HCT116 (cell line): ENCODE measurements around the gene PLA2G4B. TPM values are rescaled to one million over a fixed set of nuclear protein-coding genes. Genes with fewer than 3 reads are reported as not detected.
A peak's percentile ranks its signal among the peaks of the same experiment; 100 is the strongest.

Experiments
- ATAC-seq: fragments of 200-7000 bp; cut with Tn5 transposase; 2 replicates; pipeline ENCODE4 v1.9.1; 2020; ENCODE audit warnings: mild to moderate bottlenecking, moderate library complexity
- BruUV-seq: library from RNA; stranded (reverse); fragments of 400-500 nt; replicated peaks from 2 replicates; lab custom pipeline; 2021; lab: Mats Ljungman, UMichigan
- CTCF ChIA-PET: fragments of 300-600 bp; sonication (Branson Sonifier 250); formaldehyde crosslinking; loops from one replicate; lab custom pipeline; 2021; ENCODE audit warnings: antibody characterized with exemption; lab: Charles Lee
- POLR2A ChIA-PET: fragments of 300-600, 350-600 bp; sonication (Branson Sonifier 250); formaldehyde crosslinking; loops from one replicate; lab custom pipeline; 2021; ENCODE audit warnings: antibody characterized with exemption; lab: Charles Lee
- RAD21 ChIA-PET, 2 experiments: fragments of 300-600 bp; sonication (Branson Sonifier 250); formaldehyde crosslinking; loops; one replicate each; lab custom pipeline; 2023; ENCODE audit warnings: low total read pairs in 2 of 2; ENCODE audit not compliant: uncharacterized antibody in 2 of 2, unreplicated experiment in 2 of 2, low non-redundant PET in 1 of 2; lab: Charles Lee
- DNase-seq: peaks from one replicate; pipeline ENCODE4 v3.0.0-alpha.2; 2010; ENCODE audit warnings: low read depth, low spot score
- H2AFZ ChIP-seq: fragments of 200-600 bp; shearing (Covaris generic), sonication (generic); 2 replicates; pipeline ENCODE4 v1.6.1; 2017; ENCODE audit warnings: low read depth, mixed run types, mixed read lengths, antibody characterized with exemption, low read length; ENCODE audit not compliant: poor library complexity, severe bottlenecking
- H3K27ac ChIP-seq: 2 replicates; pipeline ENCODE4 v1.5.1; 2012; ENCODE audit warnings: low read depth, low read length
- H3K27me3 ChIP-seq: fragments of 200-600 bp; sonication (generic); 2 replicates; pipeline ENCODE4 v1.6.1; 2016; ENCODE audit warnings: mixed run types, low read length, mixed read lengths; ENCODE audit not compliant: insufficient read depth
- H3K36me3 ChIP-seq, 2 experiments: fragments of 200-500 bp in 1 of 2; fragments of 200-600 bp in 1 of 2; sonication (Bioruptor generic) in 1 of 2; sonication (generic) in 1 of 2; 2 replicates each; pipeline versions ENCODE4 v1.5.1 to v1.6.1; 2014 to 2016; ENCODE audit warnings: low read length in 2 of 2, inconsistent platforms in 1 of 2, mixed read lengths in 1 of 2, mixed run types in 1 of 2; ENCODE audit not compliant: insufficient read depth in 2 of 2, control insufficient read depth in 1 of 2
- H3K4me1 ChIP-seq, 2 experiments: fragments of 200-600 bp in 1 of 2; sonication (generic) in 1 of 2; 2 replicates each; pipeline versions ENCODE4 v1.5.1 to v1.6.1; 2012 to 2017; ENCODE audit warnings: low read length in 2 of 2, inconsistent platforms in 1 of 2, mild to moderate bottlenecking in 1 of 2, mixed read lengths in 1 of 2, mixed run types in 1 of 2, moderate library complexity in 1 of 2; ENCODE audit not compliant: insufficient read depth in 2 of 2, control insufficient read depth in 1 of 2
- H3K4me2 ChIP-seq: fragments of 200-600 bp; sonication (generic); 2 replicates; pipeline ENCODE4 v1.6.1; 2017; ENCODE audit warnings: mixed run types, low read length, mixed read lengths
- H3K4me3 ChIP-seq, 2 experiments: fragments of 200-600 bp in 1 of 2; sonication (generic) in 1 of 2; replicated peaks in 1 of 2; 2 replicates each; pipeline ENCODE4 v1.5.1; 2011 to 2016; ENCODE audit warnings: low read length in 2 of 2, control low read depth in 1 of 2, low read depth in 1 of 2, mild to moderate bottlenecking in 1 of 2, mixed read lengths in 1 of 2, mixed run types in 1 of 2
- H3K79me2 ChIP-seq: fragments of 200-600 bp; sonication (generic); 2 replicates; pipeline ENCODE4 v1.6.1; 2017; ENCODE audit warnings: mild to moderate bottlenecking, mixed run types, low read length, moderate library complexity, mixed read lengths; ENCODE audit not compliant: insufficient read depth
- H3K9ac ChIP-seq: fragments of 200-600 bp; sonication (generic); 2 replicates; pipeline ENCODE4 v1.6.1; 2016; ENCODE audit warnings: low read length, mixed read lengths
- H3K9me2 ChIP-seq: fragments of 200-600 bp; sonication (generic), shearing (Covaris generic); 2 replicates; pipeline ENCODE4 v1.6.1; 2017; ENCODE audit warnings: mixed run types, mild to moderate bottlenecking, moderate library complexity; ENCODE audit not compliant: insufficient read depth
- H3K9me3 ChIP-seq, 2 experiments: fragments of 200-500 bp in 1 of 2; fragments of 200-600 bp in 1 of 2; sonication (Bioruptor generic) in 1 of 2; sonication (generic) in 1 of 2; 2 replicates each; pipeline ENCODE4 v1.6.1; 2014 to 2017; ENCODE audit warnings: low read length in 2 of 2, mixed read lengths in 2 of 2, inconsistent platforms in 1 of 2, low read depth in 1 of 2, mild to moderate bottlenecking in 1 of 2, mixed run types in 1 of 2, moderate library complexity in 1 of 2; ENCODE audit not compliant: control insufficient read depth in 1 of 2, insufficient read depth in 1 of 2
- H4K20me1 ChIP-seq: fragments of 200-600 bp; sonication (generic), shearing (Covaris generic); 2 replicates; pipeline ENCODE4 v1.6.1; 2017; ENCODE audit warnings: mixed run types, mild to moderate bottlenecking, moderate library complexity; ENCODE audit not compliant: insufficient read depth
- CBX3 ChIP-seq: IDR thresholded peaks from 2 replicates; pipeline ENCODE4 v1.6.1; 2012; ENCODE audit warnings: low read depth
- EGR1 ChIP-seq: IDR thresholded peaks from 2 replicates; pipeline ENCODE4 v1.6.1; 2012; ENCODE audit warnings: low read depth
- EZH2 ChIP-seq: fragments of 200-600 bp; sonication (generic); IDR thresholded peaks from 2 replicates; pipeline ENCODE4 v1.6.1; 2017; ENCODE audit warnings: antibody characterized with exemption, mixed run types
- MAX ChIP-seq: IDR thresholded peaks from 2 replicates; pipeline ENCODE4 v1.6.1; 2012
- POLR2A ChIP-seq: IDR thresholded peaks from 2 replicates; pipeline ENCODE4 v1.7.0; 2011; ENCODE audit warnings: borderline replicate concordance; ENCODE audit not compliant: insufficient read depth, insufficient read length; ENCODE audit errors: extremely low read depth
- POLR2AphosphoS5 ChIP-seq: IDR thresholded peaks from 2 replicates; pipeline ENCODE4 v1.6.1; 2011; ENCODE audit warnings: mild to moderate bottlenecking, low read depth, low read length, moderate library complexity
- REST ChIP-seq: IDR thresholded peaks from 2 replicates; pipeline ENCODE4 v1.6.1; 2012; ENCODE audit warnings: low read depth
- SIN3A ChIP-seq: IDR thresholded peaks from 2 replicates; pipeline ENCODE4 v1.6.1; 2012; ENCODE audit warnings: low read depth
- SP1 ChIP-seq: IDR thresholded peaks from 2 replicates; pipeline ENCODE4 v1.6.1; 2012; ENCODE audit warnings: low read depth
- SRF ChIP-seq: IDR thresholded peaks from 2 replicates; pipeline ENCODE4 v1.6.1; 2012; ENCODE audit warnings: low read depth
- YY1 ChIP-seq: IDR thresholded peaks from 2 replicates; pipeline ENCODE4 v1.6.1; 2011; ENCODE audit warnings: low read length, low read depth, moderate library complexity, mild to moderate bottlenecking; ENCODE audit not compliant: insufficient replicate concordance; ENCODE audit errors: extremely low read depth
- ZBTB33 ChIP-seq: IDR thresholded peaks from 2 replicates; pipeline ENCODE4 v1.6.1; 2011; ENCODE audit warnings: mild to moderate bottlenecking, low read length, moderate library complexity; ENCODE audit not compliant: insufficient replicate concordance; ENCODE audit errors: extremely low read depth
- ZNF274 ChIP-seq: fragments of 200-500 bp; sonication (Bioruptor generic); IDR thresholded peaks from 2 replicates; pipeline ENCODE4 v1.6.1; 2014; ENCODE audit warnings: mild to moderate bottlenecking, low read depth, low read length, inconsistent platforms
- intact Hi-C: fragments of 100-400 bp; cut with micrococcal nuclease; formaldehyde crosslinking; loops from 2 replicates; pipeline ENCODE4 v1.10.0; 2022
- total RNA-seq: library from RNA; stranded (reverse); gene quantifications from one replicate; pipeline ENCODE4 v1.2.1, GENCODE V29; 2021; ENCODE audit not compliant: unreplicated experiment

Gene PLA2G4B
- total RNA-seq, 1 experiment from 2014 or later = 4.7 TPM

- Histone ChIP-seq H3K9me3 (no peaks in the 10 kb centered on the region), H3K79me2 (no peaks in the 10 kb centered on the region), H3K9ac (no peak overlapping the region), H4K20me1 (no peaks in the 10 kb centered on the region), H3K27ac (no peak overlapping the region), H3K4me2 (no peak overlapping the region), H3K4me1 (no peaks in the 10 kb centered on the region), H3K27me3 (no peaks in the 10 kb centered on the region), H3K9me2 (no peaks in the 10 kb centered on the region), H2AFZ (no peak overlapping the region), H3K4me3 (no peak overlapping the region), H3K36me3 (peaks cover 0 to 3% of the 10 kb centered on the region in 2 experiments; a peak in 1 of 4 replicates)
- CTCF ChIA-PET = no interaction called here
- BruUV-seq = no TSS peak
- RAD21 ChIA-PET = no interaction called here
- POLR2A ChIA-PET = no interaction called here
- TF ChIP-seq EGR1 (no peak), CBX3 (no peak), SP1 (no peak), MAX (no peak)
- DNase-seq (no peak), ATAC-seq (0 out of 2 replicates have a peak, but pooled peaks have one; percentile 23)
- intact Hi-C loops = no loop called here
These were observed 11.2 kb downstream of the PLA2G4B start for GRCh38 chr15:41849861-41850260.

GRCh38 chr15:41850482-41851166 is 12.0 kb downstream of the PLA2G4B start:
- no peaks in the 10 kb centered on the region for H3K9me2 ChIP-seq
- H3K4me2 ChIP-seq = no peak overlapping the region
- CTCF ChIA-PET = no interaction called here
- intact Hi-C loops = no loop called here
- TF ChIP-seq CBX3 = no peak
- no peak for TF ChIP-seq SIN3A
- TF ChIP-seq SRF = no peak
- TF ChIP-seq POLR2A = no peak
- no peak for TF ChIP-seq ZBTB33
- no peak for TF ChIP-seq EZH2
- TF ChIP-seq POLR2AphosphoS5 = no peak
- TF ChIP-seq ZNF274 = no peak
- no peak for TF ChIP-seq YY1
- no peak for TF ChIP-seq REST
- no TSS peak for BruUV-seq
- peaks cover 0 to 3% of the 10 kb centered on the region in 2 experiments; a peak in 1 of 4 replicates for H3K36me3 ChIP-seq
- H3K27me3 ChIP-seq = no peaks in the 10 kb centered on the region
- H3K9ac ChIP-seq = no peak overlapping the region
- DNase-seq (no peak), ATAC-seq (no peak)
- POLR2A ChIA-PET = no interaction called here
- no peak overlapping the region for H3K27ac ChIP-seq
- no peaks in the 10 kb centered on the region for H4K20me1 ChIP-seq
- H3K4me1 ChIP-seq = no peaks in the 10 kb centered on the region
- H3K9me3 ChIP-seq = no peaks in the 10 kb centered on the region
- RAD21 ChIA-PET = no interaction called here
- no peak overlapping the region for H2AFZ ChIP-seq
- H3K79me2 ChIP-seq = no peaks in the 10 kb centered on the region
- no peak overlapping the region for H3K4me3 ChIP-seq
